ENCODE data around the gene CLDN22.
A peak's percentile ranks its signal among the peaks of the same experiment; 100 is the strongest.
"Not testable (repeated sequence)": the region's sequence is repeated elsewhere in the genome, so short reads cannot be mapped to it uniquely, and the experiment has no call there.

Gene CLDN22

DNA sequence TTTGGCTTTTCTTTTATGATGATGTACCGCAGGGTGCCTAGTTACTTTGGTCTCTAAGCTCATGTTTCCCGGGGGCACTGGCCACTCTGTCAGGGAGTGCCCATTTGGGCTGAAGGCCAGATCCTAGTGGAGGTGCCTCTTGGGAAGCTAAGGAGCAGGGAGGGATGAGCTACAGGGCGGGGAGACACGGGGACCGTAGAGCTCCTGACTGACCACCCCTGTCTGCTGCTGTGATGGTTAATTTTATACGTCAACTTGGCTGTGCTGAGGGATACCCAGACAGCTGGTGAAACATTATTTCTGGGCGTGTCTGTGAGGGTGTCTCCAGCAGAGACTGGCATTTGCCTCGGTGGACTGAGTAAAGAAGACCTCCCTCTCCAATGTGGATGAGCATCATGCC, 27.1 kb upstream of the CLDN22 start:
- no peak for DNase-seq (ENCODE audit: low read depth, low spot score)

- DNase-seq (ENCODE audit: low read depth, low spot score), result no peak
These were observed 25.2 kb upstream of the CLDN22 start for GRCh38 chr4:183345261-183345660.

- no peak for DNase-seq (ENCODE audit: low read depth, low spot score)
These were observed 24.6 kb upstream of the CLDN22 start for GRCh38 chr4:183344523-183345255.

- DNase-seq (ENCODE audit: low read depth, low spot score), result no peak
These were observed 23.7 kb upstream of the CLDN22 start for GRCh38 chr4:183343730-183344129.

DNA sequence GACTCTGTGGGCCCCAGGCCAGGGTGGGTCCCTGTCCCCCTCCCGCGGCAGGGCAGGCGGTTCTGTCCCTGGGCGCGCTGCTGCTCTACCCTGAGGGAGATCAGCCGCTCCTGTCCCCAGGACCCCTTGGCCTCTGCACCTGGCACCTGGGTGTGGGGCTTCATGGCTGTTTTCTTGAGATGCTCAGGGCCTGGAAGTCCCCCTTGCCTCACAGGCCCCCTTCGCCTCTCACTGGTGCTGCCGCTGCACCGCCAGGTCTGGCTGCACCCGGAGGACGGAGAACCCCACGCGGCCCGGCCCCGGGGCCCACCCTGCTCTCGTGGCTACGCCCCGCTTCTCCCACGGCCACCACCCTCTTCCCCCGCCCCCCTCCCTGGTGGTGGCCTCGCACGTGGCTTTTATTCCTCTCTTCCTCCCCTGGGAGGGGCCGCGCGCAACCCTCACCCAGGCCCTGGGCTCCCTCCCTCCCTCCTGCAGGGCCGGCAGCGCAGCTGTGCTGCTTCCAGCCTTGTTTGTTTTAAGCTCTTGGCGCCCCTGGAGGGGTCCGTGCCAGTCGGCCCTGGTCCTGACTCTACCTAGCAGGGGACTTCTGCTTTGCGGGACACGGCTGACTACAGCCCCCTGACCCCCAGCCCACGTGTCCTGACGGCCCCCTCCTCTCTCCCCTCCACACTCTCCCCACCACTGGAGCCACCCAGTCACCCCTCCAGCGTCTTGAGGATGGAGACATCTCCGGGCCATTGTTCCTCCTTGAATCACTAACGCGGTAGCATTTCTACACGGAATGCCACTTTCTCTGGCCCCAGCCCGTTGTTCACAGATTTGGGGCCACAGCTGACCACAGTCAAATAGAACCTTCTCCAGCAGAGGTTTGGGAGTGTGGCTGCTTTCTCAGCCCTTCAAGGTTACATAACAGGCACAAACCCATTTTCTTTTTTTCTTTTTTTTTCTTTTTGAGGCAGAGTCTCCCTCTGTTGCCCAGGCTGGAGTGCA, 22.8 kb upstream of the CLDN22 start:
- no peak for DNase-seq (ENCODE audit: low read depth, low spot score)

GRCh38 chr4:183337833-183338232, 17.8 kb upstream of the CLDN22 start:
- DNase-seq (ENCODE audit: low read depth, low spot score), result no peak

- DNase-seq (ENCODE audit: low read depth, low spot score), result no peak
These were observed 17.3 kb upstream of the CLDN22 start for GRCh38 chr4:183337349-183337748.

- DNase-seq (ENCODE audit: low read depth, low spot score), result no peak
These were observed 15.4 kb upstream of the CLDN22 start for GRCh38 chr4:183335369-183335940.

DNA sequence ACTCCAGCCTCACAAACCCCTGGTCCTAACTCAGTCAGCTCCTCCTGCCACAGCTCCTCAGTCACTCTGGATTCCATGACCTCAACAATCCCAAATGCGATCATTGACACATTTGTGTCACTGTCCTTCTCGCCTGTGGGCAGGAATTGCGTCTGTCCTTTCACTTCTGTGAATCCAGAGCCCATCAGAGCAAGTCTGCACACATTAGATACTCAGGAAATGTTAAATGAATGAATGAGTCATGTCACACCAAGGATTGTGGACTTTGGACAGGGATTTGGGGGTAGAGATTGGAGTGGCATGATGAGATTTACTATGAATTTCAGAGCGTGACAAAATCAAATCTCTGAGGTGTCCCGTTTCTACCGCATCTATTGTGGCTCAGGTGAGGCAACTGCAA, 13.9 kb upstream of the CLDN22 start:
- no peak for DNase-seq (ENCODE audit: low read depth, low spot score)

DNA sequence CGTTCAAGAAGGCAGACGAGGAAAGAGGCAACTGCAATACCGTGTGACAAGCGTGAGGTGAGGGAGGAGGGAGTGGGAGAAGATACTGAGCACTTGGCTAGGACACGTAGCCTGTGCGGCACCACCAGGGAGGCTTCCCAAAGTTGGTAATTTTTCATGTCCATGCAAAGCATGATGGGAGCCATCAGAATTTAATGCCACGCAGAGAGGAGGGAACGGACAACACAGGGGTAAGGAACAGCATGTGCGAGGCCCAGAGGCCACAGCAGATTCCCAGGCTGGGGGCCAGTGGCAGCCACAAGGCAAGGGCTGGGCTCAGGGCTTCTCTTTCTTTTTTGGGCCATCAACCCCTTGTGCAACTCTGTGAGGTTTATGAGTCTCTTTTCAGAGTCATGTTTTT, 13.1 kb upstream of the CLDN22 start:
- DNase-seq (ENCODE audit: low read depth, low spot score), result no peak

- DNase-seq (ENCODE audit: low read depth, low spot score), result no peak
These were observed 12.4 kb upstream of the CLDN22 start for GRCh38 chr4:183332447-183332846.

GRCh38 chr4:183330841-183331240, 10.8 kb upstream of the CLDN22 start:
- no peak for DNase-seq (ENCODE audit: low read depth, low spot score)

GRCh38 chr4:183329954-183330742, 10.1 kb upstream of the CLDN22 start:
- no peak for DNase-seq (ENCODE audit: low read depth, low spot score)

DNA sequence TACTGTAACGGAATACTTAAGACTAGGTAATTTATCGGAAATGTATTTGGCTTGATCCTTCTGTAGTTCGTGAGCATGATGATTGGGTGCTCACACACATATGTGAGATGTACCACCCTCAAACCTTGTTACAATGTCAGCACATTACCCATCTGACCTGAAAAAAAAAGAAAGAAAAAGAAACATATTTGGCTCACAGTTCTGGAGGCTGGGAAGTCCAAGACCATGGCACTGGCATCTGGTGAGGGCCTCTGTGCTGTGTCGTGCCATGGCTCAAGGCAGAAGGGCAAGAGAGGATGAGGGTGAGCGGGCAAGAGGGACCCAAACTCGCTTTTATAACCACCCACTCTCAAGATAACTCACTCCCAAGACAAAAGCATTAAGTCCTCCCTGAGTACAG, 9.2 kb upstream of the CLDN22 start:
- DNase-seq (ENCODE audit: low read depth, low spot score), result no peak

- DNase-seq (ENCODE audit: low read depth, low spot score), result no peak
These were observed 8.8 kb upstream of the CLDN22 start for GRCh38 chr4:183328832-183329231.

GRCh38 chr4:183327827-183328226, 7.8 kb upstream of the CLDN22 start:
- no peak for DNase-seq (ENCODE audit: low read depth, low spot score)

- no peak for DNase-seq (ENCODE audit: low read depth, low spot score)
These were observed 6.8 kb upstream of the CLDN22 start for GRCh38 chr4:183326853-183327252.

- not testable (repeated sequence) for DNase-seq (ENCODE audit: low read depth, low spot score)
These were observed 6.3 kb upstream of the CLDN22 start for GRCh38 chr4:183326387-183326786.

- no peak for DNase-seq (ENCODE audit: low read depth, low spot score)
These were observed 4.5 kb upstream of the CLDN22 start for GRCh38 chr4:183324619-183325018.

GRCh38 chr4:183324056-183324455, 4.0 kb upstream of the CLDN22 start:
- DNase-seq (ENCODE audit: low read depth, low spot score), result not testable (repeated sequence)

- DNase-seq (ENCODE audit: low read depth, low spot score), result peak; percentile 26
These were observed 3.2 kb upstream of the CLDN22 start for GRCh38 chr4:183323295-183323694.

DNA sequence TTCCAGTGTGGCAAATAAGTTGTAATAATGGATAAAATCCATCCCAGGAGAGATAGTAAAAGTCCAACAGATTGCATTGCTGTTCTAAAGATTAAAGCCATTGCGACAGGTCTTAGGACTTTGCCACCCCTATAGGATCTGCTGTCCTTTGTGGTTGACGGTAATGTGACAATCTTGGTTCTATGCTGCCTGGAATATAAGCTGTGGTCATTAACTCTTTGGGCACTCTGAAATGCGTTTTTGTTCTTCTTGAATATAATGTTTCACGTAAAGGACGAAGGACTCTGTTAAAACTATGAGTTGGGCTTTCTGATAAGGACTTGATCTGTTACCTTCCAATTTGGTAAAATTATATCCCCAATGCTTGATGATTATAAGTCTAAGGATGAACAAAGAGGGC, 2.2 kb upstream of the CLDN22 start, which contains the start of gene CLDN24:
Gene CLDN24 (minus strand): TSS at position 101 of the 400 bp plus-strand sequence. CDS start 0 bp downstream, at position 101.
- DNase-seq (ENCODE audit: low read depth, low spot score), result no peak
